Neuronal stem cell (in vitro differentiated cells): ENCODE results near the gene KLF13.

ENCODE experiments used
- DNase-seq: peaks from one replicate; pipeline ENCODE4 v3.0.0-alpha.2; 2013; ENCODE audit warnings: low spot score
- H2AFZ ChIP-seq: one replicate; pipeline ENCODE4 v1.6.1; 2013; ENCODE audit warnings: mild to moderate bottlenecking, low read length, inconsistent platforms
- H2AK5ac ChIP-seq: 2 replicates; pipeline ENCODE4 v1.6.1; 2013; ENCODE audit warnings: low read depth, mild to moderate bottlenecking, inconsistent platforms, low read length, moderate library complexity, mixed read lengths
- H2BK120ac ChIP-seq: 2 replicates; pipeline ENCODE4 v1.6.1; 2013; ENCODE audit warnings: low read depth, mild to moderate bottlenecking, inconsistent platforms, low read length, moderate library complexity, mixed read lengths
- H2BK12ac ChIP-seq: one replicate; pipeline ENCODE4 v1.6.1; 2013; ENCODE audit warnings: low read length, inconsistent platforms
- H2BK15ac ChIP-seq: 2 replicates; pipeline ENCODE4 v1.6.1; 2013; ENCODE audit warnings: mild to moderate bottlenecking, low read length, inconsistent platforms, mixed read lengths
- H2BK5ac ChIP-seq: one replicate; pipeline ENCODE4 v1.6.1; 2013; ENCODE audit warnings: inconsistent platforms, mild to moderate bottlenecking, low read length, moderate library complexity
- H3K14ac ChIP-seq: one replicate; pipeline ENCODE4 v1.6.1; 2013; ENCODE audit warnings: low read length, inconsistent platforms
- H3K18ac ChIP-seq: 2 replicates; pipeline ENCODE4 v1.6.1; 2013; ENCODE audit warnings: low read length, inconsistent platforms
- H3K23ac ChIP-seq: 2 replicates; pipeline ENCODE4 v1.6.1; 2013; ENCODE audit warnings: low read depth, mild to moderate bottlenecking, mixed read lengths, low read length, inconsistent platforms; ENCODE audit not compliant: poor library complexity
- H3K27ac ChIP-seq: replicated peaks from 3 replicates; pipeline ENCODE4 v1.5.1; 2013; ENCODE audit warnings: low read length, inconsistent platforms
- H3K27me3 ChIP-seq, 3 experiments: 2 replicates each; pipeline ENCODE4 v1.6.1; 2013; ENCODE audit warnings: low read length in 3 of 3, mild to moderate bottlenecking in 2 of 3, inconsistent platforms in 1 of 3, low read depth in 1 of 3, mixed read lengths in 1 of 3, moderate library complexity in 1 of 3; ENCODE audit not compliant: control insufficient read depth in 3 of 3, insufficient read depth in 3 of 3
- H3K36me3 ChIP-seq, 2 donors: replicated peaks in 1 of 2; 2 replicates each; pipeline ENCODE4 v1.6.1; 2013; ENCODE audit warnings: low read length in 2 of 2; ENCODE audit not compliant: control insufficient read depth in 2 of 2, insufficient read depth in 2 of 2
- H3K4ac ChIP-seq: 2 replicates; pipeline ENCODE4 v1.6.1; 2013; ENCODE audit warnings: inconsistent platforms, mild to moderate bottlenecking, low read length, moderate library complexity
- H3K4me1 ChIP-seq, 2 donors: 1 replicate in 1 of 2; 2 replicates in 1 of 2; pipeline ENCODE4 v1.6.1; 2013; ENCODE audit warnings: low read length in 2 of 2, low read depth in 1 of 2; ENCODE audit not compliant: control insufficient read depth in 2 of 2, insufficient read depth in 1 of 2
- H3K4me2 ChIP-seq: one replicate; pipeline ENCODE4 v1.6.1; 2013; ENCODE audit warnings: mild to moderate bottlenecking, low read length, inconsistent platforms; ENCODE audit not compliant: insufficient read depth, poor library complexity, severe bottlenecking
- H3K4me3 ChIP-seq, 2 donors: 2 replicates each; pipeline ENCODE4 v1.5.1; 2013; ENCODE audit warnings: low read length in 2 of 2, mild to moderate bottlenecking in 2 of 2, inconsistent platforms in 1 of 2, moderate library complexity in 1 of 2
- H3K79me1 ChIP-seq: one replicate; pipeline ENCODE4 v1.6.1; 2013; ENCODE audit warnings: low read depth, mild to moderate bottlenecking, inconsistent platforms, low read length, moderate library complexity
- H3K9ac ChIP-seq: one replicate; pipeline ENCODE4 v1.6.1; 2013; ENCODE audit warnings: mild to moderate bottlenecking, low read depth, low read length, inconsistent platforms; ENCODE audit not compliant: poor library complexity
- H3K9me3 ChIP-seq, 2 donors: replicated peaks in 1 of 2; 2 replicates each; pipeline versions ENCODE3 to v1.6.1; 2013; ENCODE audit warnings: low read length in 2 of 2, mild to moderate bottlenecking in 2 of 2, inconsistent platforms in 1 of 2, low read depth in 1 of 2, mixed read lengths in 1 of 2, moderate library complexity in 1 of 2; ENCODE audit not compliant: control insufficient read depth in 2 of 2, insufficient read depth in 1 of 2
- H4K8ac ChIP-seq: one replicate; pipeline ENCODE4 v1.6.1; 2013; ENCODE audit warnings: low read depth, mild to moderate bottlenecking, inconsistent platforms, low read length, moderate library complexity
- H4K91ac ChIP-seq: one replicate; pipeline ENCODE4 v1.6.1; 2013; ENCODE audit warnings: low read length, low read depth, mild to moderate bottlenecking, inconsistent platforms; ENCODE audit not compliant: poor library complexity
- WGBS, 2 donors: extraction: QIAGEN DNeasy Blood & Tissue Kit; methylation state at CpG; one replicate each; pipeline ENCODE4 v1.1.7; 2013; ENCODE audit warnings: missing lambda C conversion rate in 2 of 2, mixed read lengths in 1 of 2; ENCODE audit not compliant: insufficient read length in 2 of 2, insufficient replicate concordance in 1 of 2; ENCODE audit errors: extremely low coverage in 2 of 2; 5-methylcytosine and 5-hydroxymethylcytosine counted together

Gene KLF13

GRCh38 chr15:31358957-31359701 lies 32.5 kb downstream of the KLF13 start:
- Histone ChIP-seq H2AFZ (no peak overlapping the region), H3K27me3 (no peaks in the 10 kb centered on the region), H4K8ac (no peak overlapping the region), H3K4ac (no peak overlapping the region), H3K4me3 (no peak overlapping the region), H2BK5ac (no peak overlapping the region), H3K18ac (no peak overlapping the region), H2AK5ac (no peak overlapping the region), H3K23ac (no peak overlapping the region), H3K4me2 (no peak overlapping the region), H3K14ac (no peak overlapping the region), H3K9ac (peak overlapping the region; percentile 50), H3K4me1 (peaks cover 11 to 17% of the 10 kb centered on the region in 2 donors), H2BK15ac (no peak overlapping the region), H3K79me1 (peaks cover 5% of the 10 kb centered on the region), H3K36me3 (peaks cover 0 to 10% of the 10 kb centered on the region in 2 donors), H2BK120ac (no peak overlapping the region), H4K91ac (peak overlapping the region; percentile 46), H2BK12ac (no peak overlapping the region), H3K9me3 (no peaks in the 10 kb centered on the region), H3K27ac (no peak overlapping the region)
- no CpG with 5 or more reads among the region's 8 CpGs for WGBS, 2 donors
- no peak for DNase-seq

GRCh38 chr15:31359702-31360111 lies 33.1 kb downstream of the KLF13 start:
- Histone ChIP-seq H2BK120ac (no peak overlapping the region), H3K27me3 (no peaks in the 10 kb centered on the region), H3K4me3 (no peak overlapping the region), H4K8ac (no peak overlapping the region), H2BK15ac (no peak overlapping the region), H3K36me3 (peaks cover 0 to 8% of the 10 kb centered on the region in 2 donors), H3K4me1 (peaks cover 11 to 22% of the 10 kb centered on the region in 2 donors), H3K27ac (no peak overlapping the region), H4K91ac (no peak overlapping the region), H2AFZ (no peak overlapping the region), H3K9ac (peak overlapping the region; percentile 10), H2BK12ac (no peak overlapping the region), H3K79me1 (peaks cover 5% of the 10 kb centered on the region), H2AK5ac (peak overlapping the region; percentile 78), H3K9me3 (no peaks in the 10 kb centered on the region), H3K4me2 (no peak overlapping the region), H3K4ac (no peak overlapping the region), H3K23ac (no peak overlapping the region), H3K14ac (no peak overlapping the region), H2BK5ac (no peak overlapping the region), H3K18ac (peak overlapping the region; percentile 78)
- DNase-seq = no peak
- no CpG with 5 or more reads among the region's 7 CpGs for WGBS, 2 donors

GRCh38 chr15:31360158-31360561 lies 33.5 kb downstream of the KLF13 start:
- no peak for DNase-seq
- Histone ChIP-seq H3K4me3 (no peak overlapping the region), H4K91ac (no peak overlapping the region), H3K18ac (peak overlapping the region; percentile 78), H2AK5ac (peak overlapping the region; percentile 78), H3K23ac (no peak overlapping the region), H3K4ac (no peak overlapping the region), H3K9me3 (no peaks in the 10 kb centered on the region), H2BK12ac (no peak overlapping the region), H2BK120ac (no peak overlapping the region), H3K27me3 (no peaks in the 10 kb centered on the region), H3K4me2 (no peak overlapping the region), H3K27ac (no peak overlapping the region), H3K14ac (no peak overlapping the region), H2BK5ac (no peak overlapping the region), H3K36me3 (peaks cover 0 to 3% of the 10 kb centered on the region in 2 donors), H2BK15ac (no peak overlapping the region), H3K79me1 (peaks cover 5% of the 10 kb centered on the region), H3K9ac (peak overlapping the region; percentile 10), H3K4me1 (peaks cover 11 to 24% of the 10 kb centered on the region in 2 donors), H2AFZ (no peak overlapping the region), H4K8ac (no peak overlapping the region)
- WGBS, 2 donors = no CpG with 5 or more reads among the region's 8 CpGs

- Histone ChIP-seq H3K27me3 (no peaks in the 10 kb centered on the region), H3K23ac (peak overlapping the region; percentile 21), H3K4ac (peak overlapping the region; percentile 70), H2BK5ac (no peak overlapping the region), H2BK120ac (no peak overlapping the region), H3K36me3 (no peaks in the 10 kb centered on the region), H4K8ac (no peak overlapping the region), H3K27ac (no peak overlapping the region), H3K4me1 (peaks cover 11 to 30% of the 10 kb centered on the region in 2 donors), H2AK5ac (no peak overlapping the region), H2BK12ac (no peak overlapping the region), H3K79me1 (peaks cover 5% of the 10 kb centered on the region), H2AFZ (no peak overlapping the region), H3K4me3 (no peak overlapping the region), H3K9me3 (no peaks in the 10 kb centered on the region), H3K18ac (peak overlapping the region; percentile 80), H3K9ac (peak overlapping the region; percentile 82), H2BK15ac (no peak overlapping the region), H4K91ac (no peak overlapping the region), H3K14ac (no peak overlapping the region), H3K4me2 (no peak overlapping the region)
- no peak for DNase-seq
- no CpG with 5 or more reads among the region's 17 CpGs for WGBS, 2 donors
Observed at GRCh38 chr15:31360843-31361763, 34.5 kb downstream of the KLF13 start.
